ENCODE measurements around the gene TTLL6. TPM values are rescaled to one million over a fixed set of nuclear protein-coding genes. Genes with fewer than 3 reads are reported as not detected.
A peak's percentile ranks its signal among the peaks of the same experiment; 100 is the strongest.
"Not testable (repeated sequence)": the region's sequence is repeated elsewhere in the genome, so short reads cannot be mapped to it uniquely, and the experiment has no call there.

The TTLL6 gene
- 0.27 TPM for total RNA-seq

DNA sequence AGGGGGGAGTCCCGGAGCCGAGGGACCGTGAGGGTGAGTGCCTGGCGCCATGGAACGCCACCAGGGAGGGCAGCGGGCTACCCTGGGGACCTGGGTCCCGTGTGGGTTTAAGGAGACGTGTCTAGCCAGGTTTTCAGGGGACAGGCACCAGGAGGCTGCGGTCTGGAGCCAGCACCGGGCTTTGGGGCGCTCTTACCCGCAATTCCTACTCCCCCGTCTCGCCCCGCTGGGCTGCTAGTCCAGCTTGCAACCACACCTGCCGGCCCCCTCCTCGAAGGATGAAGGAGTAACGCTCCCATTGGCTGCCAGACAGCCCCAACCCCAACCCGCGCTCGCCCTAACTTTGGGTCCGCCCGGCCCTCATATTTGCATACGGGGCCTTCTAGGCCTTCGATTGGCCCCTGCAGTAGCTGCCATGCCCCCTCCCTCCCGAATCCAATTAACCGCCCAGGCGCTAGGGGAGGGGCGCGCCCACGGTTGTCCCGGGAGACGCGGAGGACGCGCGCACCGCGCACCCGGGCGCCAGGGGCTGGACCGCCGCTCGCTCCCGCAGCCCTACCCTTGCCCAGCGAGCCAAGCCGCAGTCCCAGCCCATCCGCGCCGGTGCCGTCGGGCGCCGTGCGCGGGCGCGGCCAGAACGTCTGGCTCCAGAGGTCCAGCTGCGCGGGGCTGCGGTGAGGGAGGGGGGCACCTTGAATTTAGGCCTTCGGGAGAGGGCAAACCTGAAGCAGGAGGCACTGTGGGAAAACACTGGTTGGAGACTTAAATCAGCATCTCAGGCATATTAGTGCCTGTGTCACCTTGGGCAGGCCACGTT, at the start of gene TTLL6:
Gene TTLL6 (minus strand): TSS at position 456 of the 817 bp plus-strand sequence. CDS start 157 bp downstream, at position 299.
- peak; percentile 82 for DNase-seq (ENCODE audit: low spot score)
- peak; percentile 97 for ATAC-seq
- intact Hi-C loops (cut with DNase I): no loop called here

DNA sequence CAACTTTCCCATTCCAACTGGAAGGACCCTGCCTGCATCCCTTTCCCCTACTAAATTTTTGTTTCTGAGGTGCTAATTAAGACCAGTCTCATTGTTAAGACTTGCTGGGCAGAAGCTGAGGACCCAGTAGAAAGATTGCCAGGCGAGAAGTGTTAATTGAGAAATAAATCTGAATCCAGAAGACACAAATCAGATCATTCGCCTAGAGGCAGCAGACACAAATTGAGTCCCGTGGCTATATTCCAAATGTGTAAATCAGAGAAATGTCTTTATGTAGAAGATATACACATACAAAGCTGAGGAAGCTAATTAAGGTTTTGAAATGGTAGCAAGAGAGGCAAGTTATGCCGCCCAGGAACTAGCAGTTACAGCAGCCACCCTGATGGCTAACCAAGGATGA, 43.4 kb upstream of the TTLL6 start:
- DNase-seq (ENCODE audit: low spot score): no peak
- intact Hi-C loops (cut with DNase I): no loop called here
- ATAC-seq: no peak

DNA sequence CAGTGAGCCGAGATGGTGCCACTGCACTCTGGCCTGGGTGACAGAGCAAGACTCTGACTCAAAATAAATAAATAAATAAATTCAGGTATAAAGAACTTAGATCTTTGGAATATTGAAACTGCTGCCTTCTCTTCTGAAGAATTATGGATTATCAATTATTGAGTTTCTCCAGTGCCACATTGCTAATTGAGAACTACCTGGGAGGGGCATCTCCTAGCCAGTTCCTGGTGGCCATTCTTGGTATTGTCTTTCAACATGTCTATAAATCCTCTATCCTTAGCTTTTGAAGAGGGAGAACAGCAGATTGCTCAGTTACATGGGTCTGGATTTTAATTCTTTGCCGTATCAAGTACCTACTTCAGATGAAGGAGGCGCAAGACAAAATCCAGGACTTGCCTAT, 43.0 kb upstream of the TTLL6 start:
- intact Hi-C loops (cut with DNase I): no loop called here
- ATAC-seq (no peak), DNase-seq (ENCODE audit: low spot score) (no peak)

DNA sequence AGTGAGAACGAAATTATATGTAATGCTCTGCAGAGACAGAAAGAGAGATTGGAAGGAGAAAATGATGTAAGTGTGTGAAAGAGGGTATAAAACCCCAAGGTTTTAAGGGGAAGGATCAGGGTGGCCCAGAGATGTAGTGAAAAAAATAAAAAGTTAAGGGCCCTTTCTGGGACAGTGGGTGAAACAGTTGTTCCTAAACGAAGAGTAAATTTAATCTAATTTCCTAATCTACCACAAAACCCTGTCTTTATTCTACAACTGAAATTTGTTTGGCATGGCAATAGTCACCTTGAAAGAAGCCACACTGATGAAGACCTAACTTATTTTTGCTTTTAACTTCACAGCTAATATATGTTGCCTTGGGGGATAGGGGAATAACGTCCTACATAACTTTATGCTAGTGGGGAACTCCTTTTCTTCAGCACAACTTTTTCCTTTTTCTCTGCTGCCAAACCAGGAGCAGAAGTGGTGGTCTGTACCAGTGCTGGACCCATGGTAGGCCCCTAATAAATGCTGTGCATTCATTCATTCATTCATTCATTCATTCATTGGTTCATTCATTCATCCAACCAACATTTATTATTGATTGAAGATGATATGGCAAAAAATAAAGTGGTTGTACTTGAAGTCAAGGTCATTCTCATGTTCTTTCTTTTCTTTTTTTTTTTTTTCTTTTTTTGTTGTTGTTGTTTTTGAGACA, 39.2 kb upstream of the TTLL6 start:
- intact Hi-C loops (cut with DNase I): no loop called here
- ATAC-seq (no peak), DNase-seq (ENCODE audit: low spot score) (no peak)

DNA sequence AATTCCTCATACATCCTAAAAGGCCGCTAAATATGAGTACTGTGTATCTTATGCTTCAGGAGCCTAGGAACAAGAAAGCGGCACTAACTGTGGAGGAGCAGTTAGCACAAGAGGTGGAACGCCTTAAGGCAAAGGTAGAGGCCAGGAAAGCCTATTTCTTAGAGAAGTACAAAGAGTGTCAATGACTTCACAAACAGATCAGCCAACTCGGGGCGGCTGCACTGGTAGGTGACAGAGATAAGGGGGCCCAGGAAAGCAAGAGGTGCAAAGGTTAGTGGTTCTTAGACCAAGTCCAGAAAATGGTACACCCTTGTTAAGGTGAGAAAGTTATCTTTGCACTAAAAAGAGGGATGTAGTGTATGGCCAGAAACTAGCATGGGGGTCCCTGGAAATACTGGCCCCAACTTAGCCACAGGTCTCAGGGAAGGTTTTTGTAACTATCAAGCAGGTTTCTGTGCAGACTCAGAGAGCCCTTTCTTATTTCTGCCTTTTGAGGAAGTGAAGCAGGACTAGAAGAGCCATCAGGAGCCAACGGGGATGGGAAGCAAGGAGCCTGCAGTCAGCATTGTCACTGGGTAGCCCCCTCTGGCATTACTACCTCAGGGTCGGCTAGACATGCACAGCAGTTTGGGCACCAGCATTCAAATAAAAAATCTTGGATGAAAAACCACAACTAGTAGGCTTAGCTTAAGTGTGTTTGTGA, 37.9 kb upstream of the TTLL6 start:
- intact Hi-C loops (cut with DNase I): no loop called here
- ATAC-seq (no peak), DNase-seq (ENCODE audit: low spot score) (no peak)

DNA sequence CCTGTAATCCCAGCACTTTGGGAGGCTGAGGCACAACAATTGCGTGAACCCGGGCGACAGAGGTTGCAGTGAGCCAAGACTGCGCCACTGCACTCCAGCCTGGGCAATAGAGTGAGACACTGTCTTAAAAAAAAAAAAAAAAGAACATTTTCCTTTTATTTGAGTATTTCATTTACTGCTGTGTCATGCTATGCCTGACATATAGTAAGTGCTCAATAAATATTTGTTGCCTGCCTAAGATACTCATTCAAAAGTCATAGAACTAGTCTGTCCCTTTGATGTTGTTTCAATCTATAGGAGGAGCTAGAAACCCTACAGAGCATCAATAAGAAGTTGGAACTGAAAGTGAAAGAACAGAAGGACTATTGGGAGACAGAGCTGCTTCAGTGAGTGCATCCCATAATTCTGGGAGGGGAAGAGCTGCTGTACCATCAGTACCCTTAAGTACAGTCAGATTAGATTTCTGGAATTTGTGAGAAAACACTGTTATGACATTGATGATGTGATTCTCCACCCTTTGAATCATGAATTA, 33.8 kb upstream of the TTLL6 start:
- no peak for ATAC-seq
- DNase-seq (ENCODE audit: low spot score): no peak
- intact Hi-C loops (cut with DNase I): no loop called here

DNA sequence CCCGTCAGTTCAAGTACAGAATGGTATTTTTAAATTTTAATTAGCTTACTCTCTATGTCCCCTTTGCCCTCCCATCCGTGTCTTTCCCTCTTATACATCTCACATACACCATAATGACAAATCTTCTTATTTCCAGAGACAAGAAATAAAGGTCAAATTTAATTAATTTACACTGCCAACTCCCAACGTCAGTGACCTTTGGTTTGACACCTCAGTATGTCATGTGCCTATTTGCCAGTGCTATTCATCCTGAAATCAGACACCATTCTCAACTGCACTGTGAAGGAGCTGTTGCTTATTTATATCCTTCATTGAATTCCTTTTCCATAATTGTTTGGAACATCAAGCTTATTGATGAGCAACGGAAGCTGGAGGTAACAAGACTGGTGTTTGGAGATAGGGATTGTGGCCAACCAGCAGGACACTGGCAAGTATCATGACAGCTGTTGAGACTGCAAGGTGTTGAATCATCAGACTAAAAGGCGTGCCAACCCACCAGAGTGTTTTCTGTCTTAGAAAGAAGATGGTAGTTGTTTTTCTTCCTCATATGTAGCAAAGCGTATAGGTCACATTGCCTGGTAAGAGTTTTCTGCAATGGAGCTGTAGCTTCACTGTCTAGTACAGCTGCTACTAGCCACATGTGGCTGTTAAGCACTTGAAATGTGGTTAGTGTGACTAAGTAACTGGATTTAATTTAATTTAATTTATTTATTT, 26.3 kb upstream of the TTLL6 start:
- no peak for DNase-seq (ENCODE audit: low spot score)
- intact Hi-C loops (cut with DNase I): no loop called here
- no peak for ATAC-seq

DNA sequence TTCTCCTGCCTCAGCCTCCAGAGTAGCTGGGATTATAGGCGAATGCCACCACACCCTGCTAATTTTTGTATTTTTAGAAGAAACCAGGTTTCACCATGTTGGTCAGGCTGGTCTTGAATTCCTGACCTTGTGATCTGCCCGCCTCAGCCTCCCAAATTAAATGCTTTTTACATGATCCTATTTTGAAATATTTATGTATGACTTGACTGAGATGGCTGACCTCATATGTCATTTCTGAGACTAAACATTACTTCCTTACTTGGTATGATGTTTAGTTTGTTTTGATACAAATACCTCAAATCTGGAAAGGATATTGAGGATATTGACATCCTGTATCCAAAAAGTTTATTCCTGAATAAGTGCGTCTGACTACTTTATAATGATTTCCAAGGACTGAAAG, 25.7 kb upstream of the TTLL6 start:
- ATAC-seq (no peak), DNase-seq (ENCODE audit: low spot score) (no peak)

DNA sequence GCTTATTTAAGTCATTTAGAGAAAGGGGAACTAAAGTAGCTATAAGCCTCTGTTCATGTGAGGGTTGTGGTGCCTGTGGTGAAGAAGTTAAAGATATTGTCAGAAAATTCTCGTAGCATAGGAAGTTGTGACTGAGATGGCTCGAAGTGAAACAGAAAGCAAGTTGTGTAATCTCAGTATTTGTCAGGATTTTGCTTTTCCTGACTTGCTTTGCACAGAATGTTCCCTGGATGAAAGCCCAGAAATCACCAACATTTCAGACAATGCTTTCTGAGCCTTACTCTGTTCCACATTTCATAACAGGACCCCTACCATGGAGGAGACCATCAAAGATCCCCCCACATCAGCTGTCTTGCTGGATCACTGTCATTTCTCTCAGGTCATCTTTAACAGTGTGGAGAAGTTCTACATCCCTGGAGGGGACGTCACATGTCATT, 24.4 kb upstream of the TTLL6 start:
- ATAC-seq (peak; percentile 93), DNase-seq (ENCODE audit: low spot score) (no peak)
- intact Hi-C loops (cut with DNase I): no loop called here

More for the DNA sequence above, 25.7 kb upstream of the TTLL6 start:
- intact Hi-C loops (cut with DNase I): no loop called here

DNA sequence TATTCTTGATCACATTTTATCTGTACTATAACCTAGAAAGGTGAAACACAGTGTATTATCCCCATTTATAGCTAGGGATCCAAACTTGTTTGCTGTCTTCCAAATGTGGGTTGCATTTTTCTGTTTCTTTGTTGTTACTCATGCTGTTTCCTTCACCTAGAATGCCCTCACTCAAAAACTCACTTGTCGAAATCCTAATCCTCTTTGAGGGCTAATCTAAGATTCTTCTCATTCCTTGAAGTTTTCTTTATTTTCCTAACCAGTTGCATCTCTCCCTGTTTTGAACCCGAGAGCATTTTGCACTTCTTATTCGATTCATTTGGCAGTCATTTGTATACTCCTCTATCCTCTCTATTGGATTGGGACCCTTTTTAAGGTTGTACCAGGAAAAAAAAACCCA, 23.4 kb upstream of the TTLL6 start:
- intact Hi-C loops (cut with DNase I): no loop called here
- no peak for ATAC-seq
- DNase-seq (ENCODE audit: low spot score): no peak

DNA sequence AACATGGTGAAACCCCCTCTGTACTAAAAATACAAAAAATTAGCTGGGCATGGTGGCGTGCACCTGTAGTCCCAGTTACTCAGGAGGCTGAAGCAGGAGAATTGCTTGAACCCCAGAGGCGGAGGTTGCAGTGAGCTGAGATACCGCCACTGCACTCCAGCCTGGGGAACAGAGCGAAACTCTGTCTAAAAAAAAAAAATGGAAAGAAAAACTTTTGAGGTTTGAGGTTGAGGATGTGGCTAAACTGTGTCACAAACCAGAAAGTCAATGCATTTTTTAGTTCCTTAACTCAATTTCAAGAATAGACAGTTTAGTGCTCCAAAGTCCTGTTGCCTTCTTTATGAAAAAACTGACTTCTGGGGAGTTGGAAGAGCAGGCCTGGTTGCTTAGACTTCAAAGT, 20.4 kb upstream of the TTLL6 start:
- ATAC-seq; intact Hi-C loops (cut with DNase I); DNase-seq (ENCODE audit: low spot score): not testable (repeated sequence)

DNA sequence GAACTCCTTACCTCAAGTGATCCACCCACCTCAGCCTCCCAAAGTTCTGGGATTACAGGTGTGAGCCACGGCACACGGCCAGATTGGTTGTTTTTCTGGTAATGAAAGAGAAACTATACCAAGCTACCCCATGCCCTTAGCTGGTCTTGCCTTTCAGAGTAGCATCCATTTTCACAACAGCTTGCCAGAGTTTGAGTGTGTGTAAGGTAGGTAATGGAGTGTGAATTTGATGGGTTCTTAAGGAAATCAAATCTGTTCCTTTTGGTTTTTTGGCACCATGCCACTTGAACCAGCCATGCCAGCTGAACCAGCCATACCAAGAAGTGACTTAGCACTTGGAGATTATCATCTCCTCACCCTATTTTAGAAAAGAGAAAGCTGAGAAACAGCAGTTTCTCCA, 18.9 kb upstream of the TTLL6 start:
- no peak for ATAC-seq
- intact Hi-C loops (cut with DNase I): no loop called here
- DNase-seq (ENCODE audit: low spot score): no peak

DNA sequence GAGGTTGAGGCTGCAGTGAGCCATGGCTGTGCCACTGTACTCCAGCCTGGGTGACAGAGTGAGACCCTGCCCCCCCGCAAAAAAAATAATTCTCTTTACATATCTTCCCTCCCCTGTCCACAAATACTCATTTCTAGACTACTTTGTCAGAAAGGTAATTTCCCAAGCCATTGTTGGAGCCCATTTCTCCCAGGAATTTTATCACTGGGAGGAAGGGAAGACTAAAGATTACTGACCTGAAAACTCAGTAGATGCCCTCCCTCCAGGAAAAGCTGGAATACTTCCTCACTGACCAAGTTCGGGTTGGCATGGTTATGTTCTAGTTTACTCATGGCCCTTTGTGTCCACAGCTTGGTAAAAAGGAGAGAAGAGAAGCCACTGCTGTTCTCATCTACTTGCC, 17.9 kb upstream of the TTLL6 start:
- ATAC-seq (no peak), DNase-seq (ENCODE audit: low spot score) (no peak)
- intact Hi-C loops (cut with DNase I): no loop called here

DNA sequence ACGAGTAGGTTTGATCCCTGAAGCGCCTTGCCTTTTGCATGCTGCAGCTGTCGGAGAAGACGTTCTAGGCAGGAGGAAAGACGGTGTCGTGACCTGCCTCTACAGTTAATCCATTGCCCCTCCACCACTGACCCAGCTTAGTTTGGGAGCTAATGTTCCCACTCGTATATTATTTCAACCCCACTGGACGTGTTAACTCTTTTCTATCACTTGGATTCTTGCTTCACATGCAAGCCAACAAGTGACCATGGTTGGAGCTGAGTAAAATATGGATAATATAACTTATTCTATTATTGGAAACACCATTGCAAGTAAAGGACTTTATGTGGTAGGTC, 14.5 kb upstream of the TTLL6 start:
- ATAC-seq (no peak), DNase-seq (ENCODE audit: low spot score) (no peak)
- intact Hi-C loops (cut with DNase I): no loop called here

DNA sequence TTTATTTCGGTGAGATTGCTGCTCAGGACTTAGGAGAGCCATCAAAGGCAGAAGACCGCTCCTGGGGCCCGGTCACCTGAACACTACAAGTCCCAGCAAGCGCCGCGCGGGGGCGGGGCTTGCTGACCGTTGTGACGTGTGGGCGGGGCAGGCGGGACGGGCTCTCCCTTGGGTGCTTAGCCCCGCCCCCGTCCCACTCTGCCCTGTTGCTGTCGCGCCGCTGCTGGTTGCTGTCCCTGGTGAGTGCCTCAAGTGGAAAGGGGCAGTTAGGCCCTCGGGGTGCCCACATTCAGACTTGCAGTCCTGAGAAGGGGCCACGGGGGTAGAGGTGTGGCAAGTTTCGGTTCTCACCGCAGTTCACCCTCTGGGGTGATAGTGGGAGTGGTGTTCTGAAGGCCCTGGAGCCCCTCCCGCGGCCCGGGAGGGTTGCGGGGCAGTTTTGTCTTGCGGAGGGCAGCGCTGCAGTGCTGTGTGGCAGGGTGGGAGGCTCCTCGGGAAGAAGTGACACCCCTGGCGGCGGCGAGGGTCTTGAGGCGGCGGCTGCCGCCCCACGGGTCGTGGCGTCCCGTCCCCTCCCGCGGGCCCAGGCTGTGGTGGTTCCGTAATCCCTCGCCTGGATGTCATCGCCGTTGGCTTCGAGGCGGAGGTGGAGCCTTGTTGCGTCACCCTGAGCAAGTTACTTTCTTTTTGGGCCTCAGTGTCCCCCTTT, 14.0 kb upstream of the TTLL6 start, which contains the start of gene CALCOCO2:
Gene CALCOCO2 (plus strand): TSS at position 196 of the 709 bp plus-strand sequence. CDS start 10,673 bp downstream, outside the sequence.
- intact Hi-C loops (cut with DNase I): no loop called here
- ATAC-seq: peak; percentile 99
- peak; percentile 96 for DNase-seq (ENCODE audit: low spot score)

DNA sequence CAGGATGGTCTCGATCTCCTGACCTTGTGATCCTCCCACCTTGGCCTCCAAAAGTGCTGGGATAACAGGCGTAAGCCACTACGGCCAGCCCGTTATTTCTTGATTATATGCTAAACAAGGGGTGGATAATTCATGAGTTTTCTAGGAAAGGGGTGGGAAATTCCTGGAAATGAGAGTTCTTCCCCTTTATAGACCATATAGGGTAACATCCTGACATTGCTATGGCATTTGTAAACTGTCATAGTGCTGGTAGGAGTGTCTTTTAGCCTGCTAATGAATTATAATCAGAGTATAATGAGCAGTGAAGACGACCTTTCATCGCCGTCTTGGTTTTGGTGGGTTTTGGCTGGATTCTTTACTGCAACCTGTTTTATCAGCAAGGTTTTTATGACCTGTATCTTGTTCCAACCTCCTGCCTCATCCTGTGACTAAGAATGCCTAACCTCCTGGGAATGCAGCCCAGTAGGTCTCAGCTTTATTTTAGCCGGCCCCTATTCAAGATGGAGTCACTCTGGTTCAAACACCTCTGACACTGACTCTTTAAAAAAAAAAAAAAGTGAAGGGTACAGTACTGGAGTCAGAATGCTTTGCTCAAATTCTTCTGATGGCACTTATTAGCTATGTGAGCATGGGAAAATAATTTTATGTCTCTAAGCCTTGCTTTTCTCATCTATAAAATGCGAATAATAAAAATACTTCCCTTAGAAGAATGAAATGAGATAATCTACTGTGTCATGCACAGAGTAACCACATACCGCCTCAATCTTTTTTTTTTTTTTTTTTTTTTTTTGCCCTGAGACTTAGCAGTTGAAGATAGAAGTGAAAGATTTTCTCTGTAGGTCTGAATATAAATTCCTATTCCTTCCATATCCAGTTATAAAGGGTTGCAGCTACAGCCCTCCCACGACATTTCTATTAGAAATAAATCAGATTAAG, 8.7 kb upstream of the TTLL6 start:
- intact Hi-C loops (cut with DNase I): no loop called here
- DNase-seq (ENCODE audit: low spot score): no peak
- ATAC-seq: no peak

DNA sequence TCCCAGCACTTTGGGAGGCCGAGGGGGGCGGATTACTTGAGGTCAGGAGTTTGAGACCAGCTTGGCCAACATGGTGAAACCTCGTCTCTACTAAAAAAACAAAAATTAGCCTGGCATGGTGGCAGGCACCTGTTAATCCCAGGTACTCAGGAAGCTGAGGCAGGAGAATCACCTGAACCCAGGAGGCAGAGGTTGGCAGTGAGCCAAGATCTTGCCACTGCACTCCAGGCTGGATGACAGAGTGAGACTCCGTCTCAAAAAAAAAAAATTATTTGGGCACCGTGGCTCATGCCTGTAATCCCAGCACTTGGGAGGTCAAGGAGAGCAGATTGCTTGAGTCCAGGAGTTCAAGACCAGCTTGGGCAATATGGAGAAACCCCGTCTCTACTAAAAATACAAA, 3.9 kb upstream of the TTLL6 start:
- DNase-seq (ENCODE audit: low spot score); ATAC-seq; intact Hi-C loops (cut with DNase I): not testable (repeated sequence)
